Measurements from ENCODE around the gene KLHDC7B.

Gene KLHDC7B

GRCh38 chr22:50542416-50542927, 3.2 kb upstream of the KLHDC7B start:
- Histone ChIP-seq H3F3A (ENCODE audit: low read depth) (no peaks in the 10 kb centered on the region), H3K79me2 (ENCODE audit: insufficient read depth, low read length) (no peaks in the 10 kb centered on the region), H3K27me3 (ENCODE audit: insufficient read depth, low read length, poor library complexity, severe bottlenecking) (no peaks in the 10 kb centered on the region), H3K9me3 (ENCODE audit: insufficient read depth, low read depth, low read length) (no peaks in the 10 kb centered on the region), H3K36me3 (ENCODE audit: insufficient read depth, low read length) (no peaks in the 10 kb centered on the region), H3K4me1 (ENCODE audit: insufficient read depth, low read length, poor library complexity, severe bottlenecking) (peaks cover 19% of the 10 kb centered on the region), H3K4me3 (ENCODE audit: low read length, poor library complexity, severe bottlenecking) (no peak overlapping the region), H4K20me1 (ENCODE audit: insufficient read depth, low read length, poor library complexity, severe bottlenecking) (no peaks in the 10 kb centered on the region), H3K9ac (ENCODE audit: low read depth, low read length, poor library complexity, severe bottlenecking) (no peak overlapping the region), H3K4me2 (ENCODE audit: low read depth, low read length, poor library complexity, severe bottlenecking) (no peak overlapping the region), H2AFZ (ENCODE audit: low read length) (no peak overlapping the region), H3K9me2 (replicated peaks; ENCODE audit: low read depth, low read length) (no peaks in the 10 kb centered on the region)
- TF ChIP-seq EZH2phosphoT487 (IDR thresholded peaks at IDR 0.05; ENCODE audit: borderline replicate concordance) (no peak), CTCF (conservative IDR thresholded peaks at IDR 0.05; ENCODE audit: low read length) (no peak)

- H3K9ac ChIP-seq (ENCODE audit: low read depth, low read length, poor library complexity, severe bottlenecking): no peak overlapping the region
- H4K20me1 ChIP-seq (ENCODE audit: insufficient read depth, low read length, poor library complexity, severe bottlenecking): no peaks in the 10 kb centered on the region
- TF ChIP-seq EZH2phosphoT487 (IDR thresholded peaks at IDR 0.05; ENCODE audit: borderline replicate concordance) (no peak), CTCF (conservative IDR thresholded peaks at IDR 0.05; ENCODE audit: low read length) (0 out of 2 replicates have a peak, but pooled peaks have one; percentile 11)
- no peaks in the 10 kb centered on the region for H3K36me3 ChIP-seq (ENCODE audit: insufficient read depth, low read length)
- H2AFZ ChIP-seq (ENCODE audit: low read length): no peak overlapping the region
- no peaks in the 10 kb centered on the region for H3K9me2 ChIP-seq (replicated peaks; ENCODE audit: low read depth, low read length)
- H3K9me3 ChIP-seq (ENCODE audit: insufficient read depth, low read depth, low read length): no peaks in the 10 kb centered on the region
- no peaks in the 10 kb centered on the region for H3K27me3 ChIP-seq (ENCODE audit: insufficient read depth, low read length, poor library complexity, severe bottlenecking)
- H3K4me2 ChIP-seq (ENCODE audit: low read depth, low read length, poor library complexity, severe bottlenecking): peak overlapping the region; percentile 75
- no peaks in the 10 kb centered on the region for H3F3A ChIP-seq (ENCODE audit: low read depth)
- peaks cover 28% of the 10 kb centered on the region for H3K4me1 ChIP-seq (ENCODE audit: insufficient read depth, low read length, poor library complexity, severe bottlenecking)
- peaks cover under 1% of the 10 kb centered on the region; the same call in 1 of the 2 replicates for H3K79me2 ChIP-seq (ENCODE audit: insufficient read depth, low read length)
- peak overlapping the region; percentile 49 for H3K4me3 ChIP-seq (ENCODE audit: low read length, poor library complexity, severe bottlenecking)
Measured at GRCh38 chr22:50544078-50544745, 1.5 kb upstream of the KLHDC7B start.

GRCh38 chr22:50544746-50545253, 899 bp upstream of the KLHDC7B start:
- no peak for TF ChIP-seq EZH2phosphoT487 (IDR thresholded peaks at IDR 0.05; ENCODE audit: borderline replicate concordance)
- TF ChIP-seq CTCF (conservative IDR thresholded peaks at IDR 0.05; ENCODE audit: low read length): no peak
- no peaks in the 10 kb centered on the region for H3K9me3 ChIP-seq (ENCODE audit: insufficient read depth, low read depth, low read length)
- no peaks in the 10 kb centered on the region for H3K36me3 ChIP-seq (ENCODE audit: insufficient read depth, low read length)
- no peaks in the 10 kb centered on the region for H3K27me3 ChIP-seq (ENCODE audit: insufficient read depth, low read length, poor library complexity, severe bottlenecking)
- H3K4me3 ChIP-seq (ENCODE audit: low read length, poor library complexity, severe bottlenecking): peak overlapping the region; percentile 49
- peak overlapping the region; percentile 46 for H3K9ac ChIP-seq (ENCODE audit: low read depth, low read length, poor library complexity, severe bottlenecking)
- H3K4me1 ChIP-seq (ENCODE audit: insufficient read depth, low read length, poor library complexity, severe bottlenecking): peaks cover 31% of the 10 kb centered on the region
- no peaks in the 10 kb centered on the region for H4K20me1 ChIP-seq (ENCODE audit: insufficient read depth, low read length, poor library complexity, severe bottlenecking)
- H3K9me2 ChIP-seq (replicated peaks; ENCODE audit: low read depth, low read length): no peaks in the 10 kb centered on the region
- peaks cover 6% of the 10 kb centered on the region; the same call in 1 of the 2 replicates for H3K79me2 ChIP-seq (ENCODE audit: insufficient read depth, low read length)
- no peak overlapping the region for H2AFZ ChIP-seq (ENCODE audit: low read length)
- H3K4me2 ChIP-seq (ENCODE audit: low read depth, low read length, poor library complexity, severe bottlenecking): peak overlapping the region; percentile 75
- H3F3A ChIP-seq (ENCODE audit: low read depth): no peaks in the 10 kb centered on the region

Measured in Loucy (cell line).